NCI-H1694 (cell line): ENCODE results near the gene RASL11B.

Source experiments
- DNase-seq: peaks from one replicate; lab custom pipeline; 2025; lab: John Stamatoyannopoulos, UW

RASL11B gene

DNA sequence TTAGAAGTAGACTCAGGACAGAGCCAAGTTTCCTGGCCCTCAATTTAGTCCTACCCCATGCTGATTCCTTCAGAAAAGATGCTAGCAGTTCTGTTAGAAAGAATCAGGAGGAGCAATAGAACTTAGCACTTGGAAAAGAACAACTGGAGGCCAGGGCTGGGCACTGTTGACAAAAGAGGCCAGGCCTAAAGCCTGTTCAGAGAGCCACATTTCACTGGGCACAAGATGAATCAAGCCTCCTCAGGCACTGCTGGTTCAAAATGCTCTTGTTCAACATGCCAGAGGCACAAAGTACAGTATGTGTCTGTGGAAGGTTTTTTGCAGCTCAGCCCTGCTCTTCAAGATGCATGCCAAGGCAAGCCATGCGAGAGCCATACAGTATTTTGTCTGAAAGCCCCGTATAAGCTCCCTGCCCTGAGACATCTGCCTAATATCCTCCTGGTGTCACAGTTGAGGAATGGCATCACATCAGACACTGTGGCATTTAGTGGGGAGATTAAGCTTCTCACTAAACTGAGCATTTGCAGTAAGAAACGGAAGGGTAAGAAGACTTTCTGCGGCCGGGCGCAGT, 53.7 kb downstream of the RASL11B start:
- DNase-seq, result no peak
